ENCODE results near the gene ANXA2R. TPM values are rescaled to one million over a fixed set of nuclear protein-coding genes. Genes with fewer than 3 reads are reported as not detected.
A peak's percentile ranks its signal among the peaks of the same experiment; 100 is the strongest.
"Not testable (repeated sequence)": the region's sequence is repeated elsewhere in the genome, so short reads cannot be mapped to it uniquely, and the experiment has no call there.

Gene ANXA2R
- 1.3 TPM for polyA plus RNA-seq (2013, experiment 1 of 2; ENCODE audit: insufficient read length)
- 1.3 TPM for polyA plus RNA-seq (2013, experiment 2 of 2; ENCODE audit: insufficient read length)

- peak; percentile 96 for DNase-seq
Observed at GRCh38 chr5:43040287-43041098, at the start of gene ANXA2R. TSS of gene ANXA2R (minus strand) at chr5:43040319. CDS start at chr5:43040046, 273 bp downstream.

DNA sequence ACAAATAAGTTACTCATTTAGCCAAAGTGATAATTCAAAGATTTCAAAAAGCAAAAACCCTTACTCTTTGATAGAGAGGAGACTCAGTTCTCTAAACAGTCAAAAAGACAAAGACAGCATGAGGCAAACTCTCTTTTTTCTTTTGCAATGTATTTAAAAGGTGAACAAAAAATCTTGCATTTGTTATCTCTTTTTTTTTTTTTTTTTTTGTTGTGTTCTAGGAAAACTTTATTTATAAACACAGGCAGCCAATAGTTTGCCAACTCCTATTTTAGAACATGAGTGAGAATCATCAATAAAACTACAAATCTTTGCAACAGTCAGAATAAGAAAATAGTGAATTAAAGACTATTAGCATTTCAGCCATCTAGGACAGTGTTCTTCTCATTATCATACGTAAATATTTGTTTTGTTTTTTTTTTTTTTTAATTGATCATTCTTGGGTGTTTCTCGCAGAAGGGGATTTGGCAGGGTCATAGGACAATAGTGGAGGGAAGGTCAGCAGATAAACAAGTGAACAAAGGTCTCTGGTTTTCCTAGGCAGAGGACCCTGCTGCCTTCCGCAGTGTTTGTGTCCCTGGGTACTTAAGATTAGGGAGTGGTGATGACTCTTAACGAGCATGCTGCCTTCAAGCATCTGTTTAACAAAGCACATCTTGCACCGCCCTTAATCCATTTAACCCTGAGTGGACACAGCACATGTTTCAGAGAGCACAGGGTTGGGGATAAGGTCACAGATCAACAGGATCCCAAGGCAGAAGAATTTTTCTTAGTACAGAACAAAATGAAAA is 46.2 kb upstream of the ANXA2R start:
- DNase-seq, result not testable (repeated sequence)

- no peak for DNase-seq
Observed at GRCh38 chr5:43085453-43085852, 45.3 kb upstream of the ANXA2R start.

DNA sequence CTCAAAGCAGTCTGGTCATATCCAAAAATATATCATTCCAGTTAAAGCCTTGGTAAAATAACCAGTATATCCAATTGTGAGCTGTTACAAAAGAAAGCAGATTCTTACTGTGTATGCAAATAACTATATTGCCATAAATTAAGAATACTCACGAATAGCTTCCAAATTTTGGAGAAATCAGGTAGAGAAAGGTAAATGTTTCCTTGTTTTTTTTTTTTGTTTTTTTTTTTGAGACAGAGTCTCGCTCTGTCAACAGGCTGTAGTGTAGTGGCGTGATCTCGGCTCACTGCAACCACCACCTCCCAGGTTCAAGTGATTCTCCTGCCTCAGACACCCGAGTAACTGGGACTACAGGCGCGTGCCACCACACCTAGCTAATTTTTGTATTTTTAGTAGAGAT is 44.3 kb upstream of the ANXA2R start:
- not testable (repeated sequence) for DNase-seq

GRCh38 chr5:43081345-43081744 is 41.2 kb upstream of the ANXA2R start:
- DNase-seq, result not testable (repeated sequence)

DNA sequence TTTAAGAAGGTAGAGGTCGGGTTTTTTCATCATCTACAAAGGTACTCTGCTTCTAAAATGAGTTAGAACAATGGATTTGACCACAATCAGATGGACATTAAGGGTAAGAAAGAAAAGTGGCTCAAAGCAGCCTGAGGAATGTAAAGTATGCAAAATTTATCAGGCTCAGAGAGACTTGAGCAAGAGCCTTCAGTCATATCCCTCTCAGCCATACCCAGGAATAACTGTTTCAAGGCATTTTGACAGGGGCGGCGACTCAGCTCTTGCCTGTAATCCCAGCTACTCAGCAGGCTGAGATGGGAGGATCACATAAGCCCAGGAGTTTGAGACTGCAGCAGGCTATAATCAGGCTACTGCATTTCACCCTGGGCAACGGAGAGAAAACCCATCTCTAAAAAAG is 38.8 kb upstream of the ANXA2R start:
- DNase-seq, result peak; percentile 84

- DNase-seq, result not testable (repeated sequence)
Observed at GRCh38 chr5:43077446-43078191, 37.5 kb upstream of the ANXA2R start.

DNA sequence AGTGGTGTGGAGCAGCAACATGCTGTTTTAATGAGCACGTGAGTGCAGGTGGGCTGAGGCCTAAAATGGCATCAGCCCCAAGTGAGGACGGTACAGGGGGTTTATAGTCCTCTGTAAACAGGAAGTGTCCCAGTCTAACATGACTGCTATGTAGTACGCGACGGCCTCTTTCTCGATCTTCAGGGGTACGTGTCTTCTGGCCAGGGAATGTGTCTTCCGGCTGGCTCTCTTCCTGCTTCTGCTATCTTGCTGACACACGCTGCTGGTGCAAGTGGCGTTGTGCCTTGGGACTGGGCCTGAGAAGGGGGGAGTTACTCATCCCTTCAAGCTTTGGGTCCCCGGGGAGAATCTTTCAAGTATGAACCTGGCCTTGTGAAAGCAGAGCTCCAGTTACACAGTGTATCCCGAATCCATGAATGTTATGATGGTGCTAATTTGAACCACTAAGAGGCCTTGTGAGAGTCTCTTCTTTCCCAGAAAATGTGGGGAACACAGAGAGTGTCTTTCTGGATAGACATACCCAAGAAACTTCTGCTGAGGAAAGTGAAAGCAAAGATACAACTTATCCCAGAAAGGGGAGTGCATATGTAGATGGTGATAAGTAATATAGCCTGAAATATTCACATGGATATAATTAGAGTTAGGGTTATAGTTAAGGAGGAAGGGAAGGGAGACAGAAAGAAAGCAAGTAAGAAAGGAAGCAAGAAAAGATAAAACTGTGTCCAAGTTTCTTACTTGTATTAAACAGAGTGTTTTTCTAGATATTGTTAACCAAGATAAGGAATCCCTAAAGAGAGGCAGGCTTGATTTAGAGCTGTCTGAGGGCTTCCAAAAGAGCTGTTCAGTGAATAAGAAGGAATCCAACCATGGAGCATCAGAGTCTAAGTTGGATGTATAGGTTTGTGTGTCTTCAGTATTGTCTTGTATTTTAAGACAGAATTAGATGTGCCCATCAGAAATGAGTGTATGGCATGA is 35.5 kb upstream of the ANXA2R start:
- DNase-seq, result peak; percentile 68

DNA sequence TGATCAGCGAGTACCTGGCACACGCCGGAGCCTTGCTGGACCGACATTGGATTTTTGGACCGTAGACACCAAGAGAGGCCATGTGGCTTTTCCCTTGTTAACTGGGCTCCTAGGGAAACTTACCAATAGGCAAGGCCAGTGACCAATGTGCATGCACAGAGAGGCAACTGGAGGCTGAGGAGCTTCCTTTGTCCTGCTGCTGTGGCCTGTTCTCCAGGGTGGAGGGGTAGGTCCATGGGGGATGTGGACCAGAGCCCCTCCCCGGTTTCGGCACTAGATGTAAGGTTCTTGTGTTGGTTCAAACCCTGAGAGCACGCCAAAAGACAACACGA is 34.8 kb upstream of the ANXA2R start:
- DNase-seq, result no peak

GRCh38 chr5:43073597-43074546 is 33.8 kb upstream of the ANXA2R start:
- peak; percentile 38 for DNase-seq

DNA sequence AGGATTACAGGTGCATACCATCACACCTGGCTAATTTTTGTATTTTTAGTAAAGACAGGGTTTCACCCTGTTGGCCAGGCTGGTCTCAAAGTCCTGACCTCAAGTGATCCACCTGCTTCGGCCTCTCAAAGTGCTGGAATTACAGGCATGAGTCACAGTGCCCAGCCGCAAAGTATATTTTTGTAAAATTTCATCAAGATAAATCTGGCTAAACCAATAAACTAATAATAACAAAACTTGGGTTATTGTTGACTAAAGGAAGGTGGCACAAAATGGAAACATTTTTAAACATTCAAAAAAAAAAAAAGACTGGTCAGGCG is 29.2 kb upstream of the ANXA2R start:
- DNase-seq, result not testable (repeated sequence)

GRCh38 chr5:43068037-43068436 is 27.9 kb upstream of the ANXA2R start:
- no peak for DNase-seq

GRCh38 chr5:43066799-43067741 is 27.0 kb upstream of the ANXA2R start:
- DNase-seq, result peak; percentile 94

GRCh38 chr5:43065948-43066798 is 26.1 kb upstream of the ANXA2R start:
- peak; percentile 79 for DNase-seq

GRCh38 chr5:43065387-43065947 is 25.3 kb upstream of the ANXA2R start:
- DNase-seq, result no peak

GRCh38 chr5:43063721-43064171 is 23.6 kb upstream of the ANXA2R start:
- peak; percentile 61 for DNase-seq

DNA sequence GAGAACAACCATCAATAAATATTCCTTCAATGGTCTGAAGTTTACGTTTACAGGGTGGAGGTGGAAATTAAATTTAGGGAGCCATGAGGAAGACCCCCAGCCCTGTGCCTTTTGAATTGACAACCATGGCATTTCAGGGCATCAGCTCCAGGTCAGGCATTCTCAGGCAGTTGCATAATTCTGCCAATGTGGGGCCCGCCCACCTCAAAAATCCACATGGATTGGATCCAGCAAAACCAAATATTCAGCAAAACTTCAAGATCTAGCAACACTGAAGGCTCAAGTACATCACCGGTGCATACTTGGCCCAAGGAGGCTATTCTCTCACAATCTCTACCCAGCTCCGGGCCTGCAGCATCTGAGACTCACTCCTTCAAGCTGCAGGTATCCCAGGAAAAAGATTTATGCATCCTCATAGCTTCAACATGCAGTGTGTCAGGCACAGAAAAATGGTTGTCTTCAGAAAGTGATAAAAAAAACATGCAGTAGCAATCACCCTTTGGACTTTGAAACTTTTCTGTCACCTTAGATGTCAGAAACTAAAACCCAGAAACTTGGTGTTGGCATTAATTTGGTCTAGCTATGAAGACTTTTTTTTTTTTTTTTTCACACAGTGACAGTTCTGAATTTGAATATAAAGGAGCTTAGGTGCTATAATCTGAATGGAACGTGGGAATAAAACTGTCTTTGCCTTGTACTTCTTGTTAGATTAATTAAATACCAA is 21.4 kb upstream of the ANXA2R start:
- peak; percentile 67 for DNase-seq

Measured in fibroblast of skin of scalp (primary cell).